Measurements from ENCODE around the gene SLC35A2.

DNA sequence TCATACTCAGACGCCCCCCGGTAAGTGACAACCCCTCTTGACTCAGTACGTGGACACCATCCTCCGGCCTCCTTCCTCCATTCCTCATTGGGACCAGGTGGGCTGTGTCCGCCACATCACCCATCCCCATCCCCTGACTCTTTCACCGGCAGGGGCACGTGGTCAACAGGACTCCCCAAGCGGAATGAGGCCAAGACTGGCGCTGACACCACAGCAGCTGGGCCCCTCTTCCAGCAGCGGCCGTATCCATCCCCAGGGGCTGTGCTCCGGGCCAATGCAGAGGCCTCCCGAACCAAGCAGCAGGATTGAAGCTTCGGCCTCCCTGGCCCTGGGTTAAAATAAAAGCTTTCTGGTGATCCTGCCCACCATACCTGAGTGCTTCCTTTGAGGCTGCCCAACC is 8.7 kb downstream of the SLC35A2 start:
- no peak for TF ChIP-seq CTCF (IDR thresholded peaks at IDR 0.05)
- TF ChIP-seq POLR2A (IDR thresholded peaks at IDR 0.05): no peak

Measured in body of pancreas (tissue), 4 donors.